ENCODE results near the gene TSPY9.
"Not testable (repeated sequence)": the region's sequence is repeated elsewhere in the genome, so short reads cannot be mapped to it uniquely, and the experiment has no call there.

Gene TSPY9, protein sequence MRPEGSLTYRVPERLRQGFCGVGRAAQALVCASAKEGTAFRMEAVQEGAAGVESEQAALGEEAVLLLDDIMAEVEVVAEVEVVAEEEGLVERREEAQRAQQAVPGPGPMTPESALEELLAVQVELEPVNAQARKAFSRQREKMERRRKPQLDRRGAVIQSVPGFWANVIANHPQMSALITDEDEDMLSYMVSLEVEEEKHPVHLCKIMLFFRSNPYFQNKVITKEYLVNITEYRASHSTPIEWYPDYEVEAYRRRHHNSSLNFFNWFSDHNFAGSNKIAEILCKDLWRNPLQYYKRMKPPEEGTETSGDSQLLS

DNA sequence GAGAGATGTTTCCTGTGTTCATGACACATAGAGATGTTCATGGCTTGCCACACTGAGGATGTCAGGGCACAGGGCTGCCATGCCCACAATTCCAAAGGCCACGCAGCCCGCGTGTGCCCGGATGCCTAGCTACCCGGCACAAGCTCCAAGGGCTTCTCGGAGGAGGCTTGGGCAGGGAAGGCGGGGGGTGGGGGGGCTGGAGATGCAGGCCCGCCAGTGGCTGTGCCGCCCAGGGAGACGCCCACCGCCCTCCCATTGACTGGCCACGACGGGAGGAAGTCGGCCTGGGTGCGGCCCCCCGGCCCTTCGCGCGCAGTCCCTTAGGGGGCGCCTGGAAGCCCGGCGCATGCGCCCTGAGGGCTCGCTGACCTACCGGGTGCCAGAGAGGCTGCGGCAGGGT lies at the start of gene TSPY9:
TSS of gene TSPY9 (plus strand) at position 301 of the 400 bp plus-strand sequence. CDS start at position 347, 46 bp downstream.
- in situ Hi-C loops (cut with HindIII; ENCODE audit: low sequenced_read_pairs), result not testable (repeated sequence)

GRCh38 chrY:9466655-9467054 lies 20.4 kb upstream of the TSPY9 start, which contains the start of gene TSPY1:
Gene TSPY1 (plus strand): TSS chrY:9466955. CDS start chrY:9467001, 46 bp downstream.
- in situ Hi-C loops (cut with HindIII; ENCODE audit: low sequenced_read_pairs), result not testable (repeated sequence)

GRCh38 chrY:9504396-9504795 lies 17.3 kb downstream of the TSPY9 start:
- in situ Hi-C loops (cut with HindIII; ENCODE audit: low sequenced_read_pairs), result not testable (repeated sequence)

GRCh38 chrY:9516287-9516686 lies 29.2 kb downstream of the TSPY9 start:
- in situ Hi-C loops (cut with HindIII; ENCODE audit: low sequenced_read_pairs), result not testable (repeated sequence)

GRCh38 chrY:9527580-9527979 lies 40.5 kb downstream of the TSPY9 start, which contains the start of gene TSPY10:
Gene TSPY10 (plus strand): TSS chrY:9527880. CDS start chrY:9527926, 46 bp downstream.
- in situ Hi-C loops (cut with HindIII; ENCODE audit: low sequenced_read_pairs), result not testable (repeated sequence)

All from DLD1 (cell line).